ENCODE results near the gene DAP.

- TF ChIP-seq CTCF (conservative IDR thresholded peaks at IDR 0.05 in 1 of 2, IDR thresholded peaks at IDR 0.05 in 1 of 2; ENCODE audit: low read depth in 1 of 2, low read length in 2 of 2) (no peak), EZH2 (IDR thresholded peaks at IDR 0.05; ENCODE audit: low read length, missing control alignments) (no peak)
Observed at GRCh38 chr5:10654566-10654965, 106.5 kb downstream of the DAP start.

Data from fibroblast of lung (primary cell).